DND-41 (cell line): ENCODE measurements around the gene ANKRD11.

ENCODE experiments used
- ATAC-seq: fragments of 200-7000 bp; cut with Tn5 transposase; 3 replicates; pipeline ENCODE4 v1.9.1; 2021; ENCODE audit warnings: low read depth; ENCODE audit not compliant: insufficient read depth
- DNase-seq: peaks from one replicate; pipeline ENCODE4 v3.0.0-alpha.2; 2020
- H2AFZ ChIP-seq: 2 replicates; pipeline ENCODE4 v1.6.0; 2012; ENCODE audit warnings: low read depth, low read length
- H3K27ac ChIP-seq: 2 replicates; pipeline ENCODE4 v1.5.1; 2012; ENCODE audit warnings: low read length, inconsistent platforms
- H3K27me3 ChIP-seq: fragments of 200-600 bp; sonication (generic); 2 replicates; pipeline ENCODE4 v1.6.0; 2012; ENCODE audit warnings: low read length, mild to moderate bottlenecking, inconsistent platforms; ENCODE audit not compliant: insufficient read depth, poor library complexity
- H3K36me3 ChIP-seq: 2 replicates; pipeline ENCODE4 v1.5.1; 2012; ENCODE audit warnings: low read length, inconsistent platforms; ENCODE audit not compliant: insufficient read depth
- H3K4me1 ChIP-seq: 2 replicates; pipeline ENCODE4 v1.5.1; 2012; ENCODE audit warnings: mild to moderate bottlenecking, low read length; ENCODE audit not compliant: insufficient read depth
- H3K4me2 ChIP-seq: 2 replicates; pipeline ENCODE4 v1.6.0; 2012; ENCODE audit warnings: mild to moderate bottlenecking, moderate library complexity, low read length, inconsistent platforms; ENCODE audit not compliant: insufficient read depth
- H3K4me3 ChIP-seq, 2 experiments: fragments of 200-600 bp in 1 of 2; shearing (Covaris generic) in 1 of 2; 2 replicates each; pipeline ENCODE4 v1.5.1; 2012 to 2016; ENCODE audit warnings: inconsistent platforms in 2 of 2, low read length in 2 of 2, mild to moderate bottlenecking in 2 of 2, low read depth in 1 of 2, moderate library complexity in 1 of 2
- H3K79me2 ChIP-seq: 2 replicates; pipeline ENCODE4 v1.6.0; 2012; ENCODE audit warnings: low read length, inconsistent platforms; ENCODE audit not compliant: insufficient read depth
- H3K9ac ChIP-seq: 2 replicates; pipeline ENCODE4 v1.6.0; 2012; ENCODE audit warnings: low read depth, mild to moderate bottlenecking, inconsistent platforms, low read length, moderate library complexity
- H3K9me3 ChIP-seq: 2 replicates; pipeline ENCODE4 v1.5.1; 2012; ENCODE audit warnings: low read length, moderate library complexity, mild to moderate bottlenecking, inconsistent platforms; ENCODE audit not compliant: insufficient read depth, severe bottlenecking
- H4K20me1 ChIP-seq: 2 replicates; pipeline ENCODE4 v1.6.0; 2012; ENCODE audit warnings: low read length; ENCODE audit not compliant: insufficient read depth
- EZH2 ChIP-seq: IDR thresholded peaks from 3 replicates; pipeline ENCODE4 v1.6.1; 2012; ENCODE audit warnings: borderline replicate concordance, low read depth, mild to moderate bottlenecking, moderate library complexity, low read length, inconsistent platforms; ENCODE audit not compliant: severe bottlenecking
- TF ChIP-seq, protein P1 (sequence below): IDR thresholded peaks from 2 replicates; pipeline ENCODE4 v1.5.1; 2012; ENCODE audit warnings: borderline replicate concordance, low read length, moderate library complexity, mild to moderate bottlenecking; ENCODE audit not compliant: poor library complexity, severe bottlenecking; ENCODE audit errors: extremely low read depth

The ANKRD11 gene

DNA sequence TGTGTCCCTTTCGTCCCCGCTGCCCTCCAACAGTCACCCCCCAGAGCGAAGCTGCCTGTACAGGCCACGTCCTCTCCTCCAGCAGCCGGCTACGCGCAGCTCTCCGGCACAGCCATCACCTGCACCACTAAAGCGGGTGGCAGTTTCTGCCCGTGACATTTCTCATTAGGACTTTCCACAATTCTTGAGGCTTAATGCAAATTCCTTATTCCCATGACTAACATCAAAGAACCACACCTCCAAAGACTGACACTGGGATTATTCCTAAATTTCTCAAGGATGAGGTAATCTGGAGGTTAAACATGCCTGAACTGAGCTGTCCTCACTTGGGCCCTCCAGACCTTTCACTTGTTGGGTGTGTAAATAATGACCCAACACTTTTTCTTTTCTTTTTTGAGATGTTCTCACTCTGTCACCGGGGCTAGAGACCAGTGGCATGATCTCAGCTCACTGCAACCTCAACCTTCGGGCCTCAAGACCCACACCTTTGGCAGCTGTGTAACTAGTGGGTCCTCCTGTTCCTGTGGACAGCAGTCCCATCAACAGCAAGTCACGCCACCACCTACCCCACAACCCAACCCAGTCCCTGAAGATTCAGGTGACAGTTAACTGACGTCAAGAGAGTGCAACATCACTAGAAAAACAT is 11.7 kb downstream of the ANKRD11 start:
- Histone ChIP-seq H3K9ac (no peak overlapping the region), H3K36me3 (peaks cover 53% of the 10 kb centered on the region), H3K27me3 (no peaks in the 10 kb centered on the region), H3K79me2 (peaks cover 100% of the 10 kb centered on the region), H3K4me3 (no peak overlapping the region), H3K4me1 (peaks cover 50% of the 10 kb centered on the region), H4K20me1 (peaks cover 89% of the 10 kb centered on the region), H3K4me2 (no peak overlapping the region), H3K27ac (no peak overlapping the region), H2AFZ (no peak overlapping the region), H3K9me3 (no peaks in the 10 kb centered on the region)
- DNase-seq, result no peak
- no peak for ATAC-seq
- TF ChIP-seq, protein P1, sequence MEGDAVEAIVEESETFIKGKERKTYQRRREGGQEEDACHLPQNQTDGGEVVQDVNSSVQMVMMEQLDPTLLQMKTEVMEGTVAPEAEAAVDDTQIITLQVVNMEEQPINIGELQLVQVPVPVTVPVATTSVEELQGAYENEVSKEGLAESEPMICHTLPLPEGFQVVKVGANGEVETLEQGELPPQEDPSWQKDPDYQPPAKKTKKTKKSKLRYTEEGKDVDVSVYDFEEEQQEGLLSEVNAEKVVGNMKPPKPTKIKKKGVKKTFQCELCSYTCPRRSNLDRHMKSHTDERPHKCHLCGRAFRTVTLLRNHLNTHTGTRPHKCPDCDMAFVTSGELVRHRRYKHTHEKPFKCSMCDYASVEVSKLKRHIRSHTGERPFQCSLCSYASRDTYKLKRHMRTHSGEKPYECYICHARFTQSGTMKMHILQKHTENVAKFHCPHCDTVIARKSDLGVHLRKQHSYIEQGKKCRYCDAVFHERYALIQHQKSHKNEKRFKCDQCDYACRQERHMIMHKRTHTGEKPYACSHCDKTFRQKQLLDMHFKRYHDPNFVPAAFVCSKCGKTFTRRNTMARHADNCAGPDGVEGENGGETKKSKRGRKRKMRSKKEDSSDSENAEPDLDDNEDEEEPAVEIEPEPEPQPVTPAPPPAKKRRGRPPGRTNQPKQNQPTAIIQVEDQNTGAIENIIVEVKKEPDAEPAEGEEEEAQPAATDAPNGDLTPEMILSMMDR, result no peak
- no peak for TF ChIP-seq EZH2

DNA sequence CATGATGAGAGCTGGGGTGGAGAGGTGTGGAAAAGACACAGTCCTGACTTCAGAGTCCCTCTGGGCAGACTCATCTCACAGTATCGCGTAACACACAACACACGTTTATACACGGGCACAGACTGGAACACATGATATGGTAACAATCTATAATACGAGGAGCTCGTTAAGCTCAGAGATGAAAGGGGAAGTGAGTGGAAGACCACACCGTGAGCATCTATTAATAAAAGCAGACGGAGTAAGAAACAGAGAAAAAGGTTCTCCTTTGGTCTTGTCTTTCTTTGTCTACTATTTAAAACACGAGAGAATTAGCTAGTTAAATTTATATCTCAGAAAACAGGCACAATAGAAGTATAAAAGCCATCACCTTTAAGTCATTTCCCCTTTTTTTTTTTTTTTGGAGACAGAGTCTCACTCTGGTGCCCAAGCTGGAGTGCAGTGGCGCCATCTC is 13.5 kb downstream of the ANKRD11 start:
- no peak overlapping the region for H3K27ac ChIP-seq
- H3K4me2 ChIP-seq, result no peak overlapping the region
- TF ChIP-seq EZH2, result no peak
- TF ChIP-seq, protein P1, result no peak
- H3K9me3 ChIP-seq, result no peaks in the 10 kb centered on the region
- no peak overlapping the region for H2AFZ ChIP-seq
- no peak overlapping the region for H3K4me3 ChIP-seq
- peaks cover 50% of the 10 kb centered on the region for H3K36me3 ChIP-seq
- no peak overlapping the region for H3K9ac ChIP-seq
- peaks cover 35% of the 10 kb centered on the region for H3K4me1 ChIP-seq
- peaks cover 89% of the 10 kb centered on the region for H4K20me1 ChIP-seq
- DNase-seq (no peak), ATAC-seq (no peak)
- peaks cover 100% of the 10 kb centered on the region for H3K79me2 ChIP-seq
- H3K27me3 ChIP-seq, result no peaks in the 10 kb centered on the region

DNA sequence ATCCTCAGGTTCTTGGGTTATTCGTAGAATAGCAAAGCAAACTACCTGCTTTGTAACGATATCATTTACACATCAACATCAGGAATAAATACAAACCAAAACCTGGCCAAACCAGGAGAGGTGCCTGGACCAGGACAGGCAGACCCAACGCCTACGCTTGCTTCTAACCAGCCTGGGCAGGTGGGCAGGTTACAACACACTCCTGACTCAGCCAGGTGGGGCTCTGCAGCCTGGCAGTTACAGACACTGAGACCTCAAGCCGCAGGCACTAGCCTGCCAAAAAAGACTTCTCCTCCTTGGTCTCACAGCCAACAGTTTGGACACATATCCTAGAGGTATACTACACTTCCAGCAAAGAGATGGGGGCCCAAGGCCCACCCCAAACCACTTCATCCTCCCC is 14.0 kb downstream of the ANKRD11 start:
- Histone ChIP-seq H2AFZ (no peak overlapping the region), H3K4me1 (peaks cover 34% of the 10 kb centered on the region), H3K27me3 (no peaks in the 10 kb centered on the region), H3K9ac (no peak overlapping the region), H3K9me3 (no peaks in the 10 kb centered on the region), H3K36me3 (peaks cover 49% of the 10 kb centered on the region), H3K27ac (no peak overlapping the region), H3K4me3 (no peak overlapping the region), H4K20me1 (peaks cover 89% of the 10 kb centered on the region), H3K79me2 (peaks cover 100% of the 10 kb centered on the region), H3K4me2 (no peak overlapping the region)
- DNase-seq (no peak), ATAC-seq (no peak)
- TF ChIP-seq EZH2, result no peak
- TF ChIP-seq, protein P1, result no peak

DNA sequence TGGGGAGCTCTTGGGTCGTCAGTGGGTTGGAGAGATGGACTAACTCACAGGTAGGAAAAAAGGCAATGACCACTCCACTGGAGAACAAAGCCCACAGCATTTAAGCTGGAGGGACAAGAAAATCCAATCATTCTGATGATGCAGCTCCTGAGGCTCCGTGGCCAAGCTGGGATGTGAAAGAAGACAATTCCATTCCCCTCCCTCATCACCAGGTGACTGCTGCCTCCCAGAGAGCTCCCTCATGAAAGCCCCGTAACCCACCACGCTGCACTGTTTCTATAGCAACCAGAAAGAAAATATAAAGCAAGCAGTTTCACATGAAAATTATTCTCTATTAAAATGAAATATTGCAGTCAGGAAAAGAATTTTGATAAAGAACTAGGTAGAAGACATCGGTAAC is 15.2 kb downstream of the ANKRD11 start:
- peak overlapping the region; percentile 8 for H3K4me2 ChIP-seq

More for the DNA sequence above, 15.2 kb downstream of the ANKRD11 start:
- Histone ChIP-seq H2AFZ (no peak overlapping the region), H3K36me3 (peaks cover 45% of the 10 kb centered on the region), H3K4me1 (peaks cover 30% of the 10 kb centered on the region), H3K27me3 (no peaks in the 10 kb centered on the region), H3K4me3 (no peak overlapping the region), H3K79me2 (peaks cover 100% of the 10 kb centered on the region), H3K27ac (no peak overlapping the region), H4K20me1 (peaks cover 89% of the 10 kb centered on the region), H3K9ac (no peak overlapping the region), H3K9me3 (no peaks in the 10 kb centered on the region)
- TF ChIP-seq EZH2, result no peak
- TF ChIP-seq, protein P1, result no peak
- DNase-seq, result no peak
- no peak for ATAC-seq
